ENCODE data around the gene TTC23. TPM values are rescaled to one million over a fixed set of nuclear protein-coding genes. Genes with fewer than 3 reads are reported as not detected.
A peak's percentile ranks its signal among the peaks of the same experiment; 100 is the strongest.

The TTC23 gene
- total and polyA plus RNA-seq, 8 donors, result 14.0 to 41.7 (median 36.2) TPM

DNA sequence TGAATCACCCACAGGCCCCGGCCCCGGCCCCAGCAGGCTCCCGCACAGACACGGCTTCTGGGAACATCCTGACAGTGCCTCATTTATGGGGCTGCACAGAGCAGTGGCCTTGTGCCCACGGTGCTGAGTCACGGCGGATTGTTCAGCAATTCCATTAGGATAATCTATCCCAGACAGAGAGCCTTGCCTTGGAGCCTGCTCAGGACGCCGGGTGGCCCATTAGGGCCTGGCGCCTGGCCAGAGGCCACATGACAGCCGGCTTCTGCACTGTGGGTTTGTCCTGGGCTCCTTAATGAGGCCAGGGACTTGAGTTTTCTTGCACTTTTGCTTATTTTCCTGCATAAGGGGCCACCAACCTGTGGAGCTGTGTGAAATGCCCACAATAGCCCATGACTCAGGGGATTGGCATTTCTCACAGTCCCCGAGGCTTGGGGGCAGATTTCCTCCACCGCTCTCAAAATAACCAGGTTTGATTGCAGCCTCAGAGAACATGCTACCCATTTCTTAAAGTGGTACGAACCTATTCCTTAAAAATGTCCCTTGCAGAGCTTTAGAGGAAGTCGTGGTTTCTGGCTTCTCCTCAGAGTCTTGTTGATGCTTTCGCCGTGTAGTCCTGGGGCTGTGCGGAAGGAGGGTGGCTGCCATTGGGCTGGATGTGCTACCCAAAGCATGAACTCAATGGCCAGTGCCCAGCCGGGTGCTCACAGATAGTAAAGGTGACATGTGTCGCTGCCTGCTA lies 125.5 kb downstream of the TTC23 start:
- Histone ChIP-seq H3K9me3 (no peaks in the 10 kb centered on the region), H3K27me3 (peaks cover 0 to 4% of the 10 kb centered on the region in 2 donors), H3K4me1 (peaks cover 8 to 19% of the 10 kb centered on the region in 2 donors), H3K4me3 (peak overlapping the region; percentile 1 to 14), H3K36me3 (no peaks in the 10 kb centered on the region), H3K27ac (peak overlapping the region; percentile 54 to 66)
- peak; percentile 52 to 83 (median 72) for DNase-seq
- TF ChIP-seq, protein P1, sequence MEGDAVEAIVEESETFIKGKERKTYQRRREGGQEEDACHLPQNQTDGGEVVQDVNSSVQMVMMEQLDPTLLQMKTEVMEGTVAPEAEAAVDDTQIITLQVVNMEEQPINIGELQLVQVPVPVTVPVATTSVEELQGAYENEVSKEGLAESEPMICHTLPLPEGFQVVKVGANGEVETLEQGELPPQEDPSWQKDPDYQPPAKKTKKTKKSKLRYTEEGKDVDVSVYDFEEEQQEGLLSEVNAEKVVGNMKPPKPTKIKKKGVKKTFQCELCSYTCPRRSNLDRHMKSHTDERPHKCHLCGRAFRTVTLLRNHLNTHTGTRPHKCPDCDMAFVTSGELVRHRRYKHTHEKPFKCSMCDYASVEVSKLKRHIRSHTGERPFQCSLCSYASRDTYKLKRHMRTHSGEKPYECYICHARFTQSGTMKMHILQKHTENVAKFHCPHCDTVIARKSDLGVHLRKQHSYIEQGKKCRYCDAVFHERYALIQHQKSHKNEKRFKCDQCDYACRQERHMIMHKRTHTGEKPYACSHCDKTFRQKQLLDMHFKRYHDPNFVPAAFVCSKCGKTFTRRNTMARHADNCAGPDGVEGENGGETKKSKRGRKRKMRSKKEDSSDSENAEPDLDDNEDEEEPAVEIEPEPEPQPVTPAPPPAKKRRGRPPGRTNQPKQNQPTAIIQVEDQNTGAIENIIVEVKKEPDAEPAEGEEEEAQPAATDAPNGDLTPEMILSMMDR (IDR thresholded peaks at IDR 0.05), result no peak
- intact Hi-C loops (cut with DNase I), result no loop called here
- peak; percentile 91 for ATAC-seq

- Histone ChIP-seq H3K9me3 (no peaks in the 10 kb centered on the region), H3K27me3 (peaks cover 0 to 4% of the 10 kb centered on the region in 2 donors), H3K4me1 (peaks cover 8 to 19% of the 10 kb centered on the region in 2 donors), H3K4me3 (no peak overlapping the region), H3K36me3 (no peaks in the 10 kb centered on the region), H3K27ac (peak overlapping the region; percentile 54 to 66)
- ATAC-seq, result no peak
- intact Hi-C loops (cut with DNase I), result no loop called here
- TF ChIP-seq, protein P1 (IDR thresholded peaks at IDR 0.05), result no peak
- peak in 1 of 4 donors; percentile 27 for DNase-seq
These were observed 126.3 kb downstream of the TTC23 start for GRCh38 chr15:99122831-99123712.

DNA sequence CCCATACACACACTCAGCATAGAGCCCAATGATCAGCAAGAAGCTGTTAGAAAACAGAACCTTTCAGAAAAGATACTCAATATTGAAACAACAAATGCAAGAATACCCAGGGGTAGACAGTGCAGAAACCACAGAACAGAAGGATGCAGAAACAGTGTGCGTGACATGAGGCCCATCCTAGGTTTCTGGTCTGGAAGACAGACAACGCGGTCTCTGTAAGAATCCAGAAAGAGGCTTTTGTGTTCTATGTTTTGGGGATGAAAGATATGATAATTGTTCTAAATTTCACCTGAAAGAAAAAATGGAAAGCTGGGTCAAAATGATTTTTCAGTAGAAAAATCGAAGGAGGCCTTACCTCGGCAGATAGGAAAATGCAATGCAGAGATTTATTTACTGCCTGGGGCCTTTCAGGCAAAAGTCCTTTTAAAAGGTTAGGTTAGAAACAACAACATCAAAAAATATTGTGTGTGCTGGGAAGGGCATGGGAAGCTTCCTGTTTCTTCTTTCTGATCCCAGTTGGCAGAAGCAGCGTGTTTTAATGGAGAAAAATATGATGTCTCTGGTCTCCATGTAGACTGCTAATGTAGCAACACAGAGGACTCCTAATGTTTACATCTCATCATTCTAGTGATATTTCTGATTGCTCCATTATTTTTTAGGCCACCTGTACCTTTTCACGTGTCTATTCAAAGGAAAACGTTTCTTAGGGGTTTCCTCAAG lies 127.5 kb downstream of the TTC23 start:
- no peak for DNase-seq
- Histone ChIP-seq H3K4me3 (no peak overlapping the region), H3K27ac (no peak overlapping the region), H3K4me1 (peaks cover 8 to 19% of the 10 kb centered on the region in 2 donors), H3K27me3 (peaks cover 0 to 4% of the 10 kb centered on the region in 2 donors), H3K36me3 (no peaks in the 10 kb centered on the region), H3K9me3 (no peaks in the 10 kb centered on the region)
- ATAC-seq, result no peak
- intact Hi-C loops (cut with DNase I), result no loop called here
- TF ChIP-seq, protein P1 (IDR thresholded peaks at IDR 0.05), result no peak

DNA sequence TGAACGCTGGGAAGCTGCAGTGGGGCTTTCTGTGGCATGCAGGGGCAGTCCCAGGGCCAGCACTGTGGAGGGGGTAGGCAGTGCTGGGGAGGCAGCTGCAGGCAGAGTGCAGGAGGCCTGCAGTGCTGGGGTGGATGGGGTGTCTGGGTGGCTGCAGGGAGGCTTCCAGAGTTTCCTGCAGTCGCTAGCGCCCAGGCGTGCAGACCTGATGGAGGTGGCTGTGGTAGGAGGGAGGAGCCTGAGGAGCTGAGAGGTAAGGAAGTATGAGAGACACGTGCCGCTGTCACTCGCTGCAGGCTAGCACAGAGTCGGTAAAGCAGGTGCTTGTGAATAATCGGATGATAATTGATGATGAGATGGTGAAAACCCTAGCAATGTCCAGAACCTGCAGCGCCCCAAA lies 128.2 kb downstream of the TTC23 start:
- Histone ChIP-seq H3K36me3 (no peaks in the 10 kb centered on the region), H3K9me3 (no peaks in the 10 kb centered on the region), H3K27ac (no peak overlapping the region), H3K4me3 (no peak overlapping the region), H3K4me1 (peaks cover 8 to 19% of the 10 kb centered on the region in 2 donors), H3K27me3 (peaks cover 0 to 4% of the 10 kb centered on the region in 2 donors)
- ATAC-seq (no peak), DNase-seq (peak in 1 of 4 donors; percentile 24)
- intact Hi-C loops (cut with DNase I), result no loop called here
- TF ChIP-seq, protein P1 (IDR thresholded peaks at IDR 0.05), result no peak
